ENCODE data around the gene CLK1. TPM values are rescaled to one million over a fixed set of nuclear protein-coding genes. Genes with fewer than 3 reads are reported as not detected.

Gene CLK1
- total RNA-seq, 1 donor from 2014 or later: 46.2 TPM

DNA sequence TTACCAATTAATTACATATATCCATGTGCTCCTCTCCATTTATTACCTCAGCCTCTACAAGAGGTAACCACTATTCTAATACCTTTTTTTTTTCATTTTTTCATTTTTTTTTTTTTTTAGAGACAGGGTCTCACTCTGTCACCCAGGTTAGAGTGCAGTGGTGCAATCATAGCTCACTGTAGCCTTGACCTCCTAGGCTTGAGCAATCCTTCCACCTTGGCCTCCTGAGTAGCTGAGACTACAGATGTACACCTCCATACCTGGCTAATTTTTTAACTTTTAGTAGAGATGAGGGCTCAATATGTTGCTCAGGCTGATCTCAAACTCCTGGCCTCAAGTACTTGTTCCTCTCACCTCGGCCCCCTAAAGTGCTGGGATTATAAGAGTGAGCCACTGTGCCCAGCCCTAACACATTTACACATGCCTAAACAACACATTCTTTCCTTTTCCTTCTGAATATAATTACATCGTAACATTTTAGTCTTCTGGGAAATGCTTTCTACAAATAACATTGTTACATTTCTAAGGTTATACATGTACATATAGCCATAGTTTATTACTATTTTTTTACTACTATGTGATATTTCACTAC lies 13.9 kb upstream of the CLK1 start:
- H3K27me3 ChIP-seq (ENCODE audit: insufficient read depth, low read length): no peaks in the 10 kb centered on the region
- FAIRE-seq (no peak), DNase-seq (ENCODE audit: low read depth) (no peak)
- H2AFZ ChIP-seq (ENCODE audit: low read depth, low read length): no peak overlapping the region
- H3K79me2 ChIP-seq (ENCODE audit: insufficient read depth, low read length): no peaks in the 10 kb centered on the region
- H4K20me1 ChIP-seq (ENCODE audit: insufficient read depth, low read length): no peaks in the 10 kb centered on the region
- peaks cover 46% of the 10 kb centered on the region for H3K36me3 ChIP-seq (ENCODE audit: insufficient read depth, low read length)
- H3K4me2 ChIP-seq (ENCODE audit: low read length): no peak overlapping the region
- Mint-ChIP-seq H3K4me1 (ENCODE audit: low read depth, unreplicated experiment) (no peaks in the 10 kb centered on the region), H3K27me3 (ENCODE audit: low read depth, unreplicated experiment) (no peaks in the 10 kb centered on the region), H3K36me3 (ENCODE audit: low read depth, unreplicated experiment) (peaks cover 14% of the 10 kb centered on the region), H3K9me3 (ENCODE audit: unreplicated experiment) (no peaks in the 10 kb centered on the region), H3K27ac (ENCODE audit: unreplicated experiment) (no peak overlapping the region), H3K4me3 (ENCODE audit: unreplicated experiment) (no peak overlapping the region)
- TF ChIP-seq EZH2 (IDR thresholded peaks at IDR 0.05; ENCODE audit: insufficient read depth, low read length): no peak
- TF ChIP-seq, protein P1, sequence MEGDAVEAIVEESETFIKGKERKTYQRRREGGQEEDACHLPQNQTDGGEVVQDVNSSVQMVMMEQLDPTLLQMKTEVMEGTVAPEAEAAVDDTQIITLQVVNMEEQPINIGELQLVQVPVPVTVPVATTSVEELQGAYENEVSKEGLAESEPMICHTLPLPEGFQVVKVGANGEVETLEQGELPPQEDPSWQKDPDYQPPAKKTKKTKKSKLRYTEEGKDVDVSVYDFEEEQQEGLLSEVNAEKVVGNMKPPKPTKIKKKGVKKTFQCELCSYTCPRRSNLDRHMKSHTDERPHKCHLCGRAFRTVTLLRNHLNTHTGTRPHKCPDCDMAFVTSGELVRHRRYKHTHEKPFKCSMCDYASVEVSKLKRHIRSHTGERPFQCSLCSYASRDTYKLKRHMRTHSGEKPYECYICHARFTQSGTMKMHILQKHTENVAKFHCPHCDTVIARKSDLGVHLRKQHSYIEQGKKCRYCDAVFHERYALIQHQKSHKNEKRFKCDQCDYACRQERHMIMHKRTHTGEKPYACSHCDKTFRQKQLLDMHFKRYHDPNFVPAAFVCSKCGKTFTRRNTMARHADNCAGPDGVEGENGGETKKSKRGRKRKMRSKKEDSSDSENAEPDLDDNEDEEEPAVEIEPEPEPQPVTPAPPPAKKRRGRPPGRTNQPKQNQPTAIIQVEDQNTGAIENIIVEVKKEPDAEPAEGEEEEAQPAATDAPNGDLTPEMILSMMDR (IDR thresholded peaks at IDR 0.05; ENCODE audit: insufficient read depth, low read depth, low read length): no peak
- H3K4me3 ChIP-seq (ENCODE audit: insufficient read depth, low read depth, low read length): no peak overlapping the region
- no peak overlapping the region for H3K9ac ChIP-seq (ENCODE audit: low read length)
- no peak overlapping the region for H3K27ac ChIP-seq (ENCODE audit: low read depth, low read length)
- no peaks in the 10 kb centered on the region for H3K9me3 ChIP-seq (ENCODE audit: insufficient read depth, low read depth, low read length)
- no peaks in the 10 kb centered on the region for H3K4me1 ChIP-seq (ENCODE audit: insufficient read depth, low read length)

DNA sequence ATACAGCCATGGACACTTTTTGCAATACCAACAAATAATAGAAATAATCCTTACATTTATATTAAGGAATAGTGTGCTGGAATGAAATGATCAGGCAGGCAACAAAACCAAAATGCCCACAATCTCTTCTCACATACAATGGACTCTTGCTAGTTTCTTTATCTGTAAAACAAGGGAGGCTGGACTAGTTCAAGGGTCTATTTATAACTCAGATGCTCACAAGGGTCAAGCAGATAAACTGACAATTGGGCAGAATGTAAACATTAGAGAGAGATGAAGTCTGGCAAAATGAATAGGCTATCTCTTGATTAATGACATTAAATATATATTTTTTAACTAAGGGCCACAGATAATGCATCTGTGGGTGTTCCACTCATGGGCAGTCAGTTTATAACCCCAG lies 13.0 kb upstream of the CLK1 start:
- no peak overlapping the region for H3K27ac Mint-ChIP-seq (ENCODE audit: unreplicated experiment)
- no peak overlapping the region for H2AFZ ChIP-seq (ENCODE audit: low read depth, low read length)
- H3K79me2 ChIP-seq (ENCODE audit: insufficient read depth, low read length): no peaks in the 10 kb centered on the region
- H3K27ac ChIP-seq (ENCODE audit: low read depth, low read length): no peak overlapping the region
- no peak for DNase-seq (ENCODE audit: low read depth)
- no peaks in the 10 kb centered on the region for H3K27me3 Mint-ChIP-seq (ENCODE audit: low read depth, unreplicated experiment)
- TF ChIP-seq, protein P1 (IDR thresholded peaks at IDR 0.05; ENCODE audit: insufficient read depth, low read depth, low read length): no peak
- no peak for TF ChIP-seq EZH2 (IDR thresholded peaks at IDR 0.05; ENCODE audit: insufficient read depth, low read length)
- no peaks in the 10 kb centered on the region for H3K4me1 Mint-ChIP-seq (ENCODE audit: low read depth, unreplicated experiment)
- no peak overlapping the region for H3K4me3 Mint-ChIP-seq (ENCODE audit: unreplicated experiment)
- H4K20me1 ChIP-seq (ENCODE audit: insufficient read depth, low read length): no peaks in the 10 kb centered on the region
- FAIRE-seq: no peak
- peaks cover 15% of the 10 kb centered on the region for H3K36me3 Mint-ChIP-seq (ENCODE audit: low read depth, unreplicated experiment)
- no peaks in the 10 kb centered on the region for H3K4me1 ChIP-seq (ENCODE audit: insufficient read depth, low read length)
- no peak overlapping the region for H3K4me2 ChIP-seq (ENCODE audit: low read length)
- no peak overlapping the region for H3K4me3 ChIP-seq (ENCODE audit: insufficient read depth, low read depth, low read length)
- no peaks in the 10 kb centered on the region for H3K9me3 ChIP-seq (ENCODE audit: insufficient read depth, low read depth, low read length)
- peaks cover 46% of the 10 kb centered on the region for H3K36me3 ChIP-seq (ENCODE audit: insufficient read depth, low read length)
- no peak overlapping the region for H3K9ac ChIP-seq (ENCODE audit: low read length)
- H3K27me3 ChIP-seq (ENCODE audit: insufficient read depth, low read length): no peaks in the 10 kb centered on the region
- no peaks in the 10 kb centered on the region for H3K9me3 Mint-ChIP-seq (ENCODE audit: unreplicated experiment)

DNA sequence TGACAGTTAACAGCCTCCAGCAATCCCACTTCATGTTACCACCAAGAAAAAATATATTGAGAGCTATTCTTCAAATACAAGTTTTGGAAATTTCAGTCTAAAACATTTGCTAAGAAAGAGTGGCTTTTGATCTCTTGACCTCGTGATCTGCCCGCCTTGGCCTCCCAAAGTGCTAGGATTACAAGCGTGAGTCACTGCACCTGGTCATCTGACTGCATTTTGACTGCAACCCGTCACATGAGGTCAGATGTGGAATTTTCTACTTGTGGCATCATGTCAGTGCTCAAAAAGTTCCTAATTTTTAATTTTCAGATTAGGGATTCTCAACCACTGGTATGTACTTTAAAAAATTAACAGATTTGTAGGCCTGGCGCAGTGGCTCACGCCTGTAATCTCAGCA lies 9.1 kb upstream of the CLK1 start:
- no peak overlapping the region for H3K9ac ChIP-seq (ENCODE audit: low read length)
- no peak for DNase-seq (ENCODE audit: low read depth)
- no peak overlapping the region for H3K27ac Mint-ChIP-seq (ENCODE audit: unreplicated experiment)
- H3K4me1 Mint-ChIP-seq (ENCODE audit: low read depth, unreplicated experiment): no peaks in the 10 kb centered on the region
- no peak overlapping the region for H3K4me2 ChIP-seq (ENCODE audit: low read length)
- no peak overlapping the region for H3K4me3 Mint-ChIP-seq (ENCODE audit: unreplicated experiment)
- H3K79me2 ChIP-seq (ENCODE audit: insufficient read depth, low read length): no peaks in the 10 kb centered on the region
- H3K27ac ChIP-seq (ENCODE audit: low read depth, low read length): no peak overlapping the region
- H3K4me1 ChIP-seq (ENCODE audit: insufficient read depth, low read length): no peaks in the 10 kb centered on the region
- FAIRE-seq: no peak
- H3K9me3 ChIP-seq (ENCODE audit: insufficient read depth, low read depth, low read length): no peaks in the 10 kb centered on the region
- H3K27me3 ChIP-seq (ENCODE audit: insufficient read depth, low read length): no peaks in the 10 kb centered on the region
- H4K20me1 ChIP-seq (ENCODE audit: insufficient read depth, low read length): no peaks in the 10 kb centered on the region
- H3K9me3 Mint-ChIP-seq (ENCODE audit: unreplicated experiment): no peaks in the 10 kb centered on the region
- H3K4me3 ChIP-seq (ENCODE audit: insufficient read depth, low read depth, low read length): no peak overlapping the region
- TF ChIP-seq EZH2 (IDR thresholded peaks at IDR 0.05; ENCODE audit: insufficient read depth, low read length): no peak
- TF ChIP-seq, protein P1 (IDR thresholded peaks at IDR 0.05; ENCODE audit: insufficient read depth, low read depth, low read length): no peak
- H3K36me3 Mint-ChIP-seq (ENCODE audit: low read depth, unreplicated experiment): peaks cover 18% of the 10 kb centered on the region
- no peaks in the 10 kb centered on the region for H3K27me3 Mint-ChIP-seq (ENCODE audit: low read depth, unreplicated experiment)
- H2AFZ ChIP-seq (ENCODE audit: low read depth, low read length): no peak overlapping the region
- H3K36me3 ChIP-seq (ENCODE audit: insufficient read depth, low read length): peaks cover 29% of the 10 kb centered on the region
